SK-N-SH (cell line): ENCODE data around the gene MED15. TPM values are rescaled to one million over a fixed set of nuclear protein-coding genes. Genes with fewer than 3 reads are reported as not detected.

ENCODE experiments used
- CTCF ChIA-PET: fragments of 300-600, 350-600 bp; formaldehyde crosslinking; extraction: SDS; loops from one replicate; lab custom pipeline; 2021; lab: Yijun Ruan, JAX
- POLR2A ChIA-PET: fragments of 350-600 bp; sonication (Branson Sonifier 250); formaldehyde crosslinking; extraction: SDS; loops from one replicate; lab custom pipeline; 2020; ENCODE audit warnings: antibody characterized with exemption, inconsistent platforms; lab: Yijun Ruan, JAX
- DNase-seq: peaks from one replicate; pipeline ENCODE4 v3.0.0; 2012
- H2AFZ ChIP-seq: fragments of 200-600 bp; sonication (generic); 2 replicates; pipeline ENCODE4 v1.8.1; 2016; ENCODE audit warnings: antibody characterized with exemption, mild to moderate bottlenecking, low read depth
- H3F3A ChIP-seq: fragments of 200-600 bp; sonication (generic); replicated peaks from 2 replicates; pipeline ENCODE3; 2016; ENCODE audit warnings: antibody characterized with exemption, mild to moderate bottlenecking; ENCODE audit not compliant: insufficient read depth
- H3K27ac ChIP-seq, 2 experiments: fragments of 200-500 bp in 1 of 2; fragments of 200-600 bp in 1 of 2; sonication (Bioruptor generic) in 1 of 2; sonication (generic), shearing (Covaris generic) in 1 of 2; 2 replicates each; pipeline versions ENCODE4 v1.5.1 to v1.6.1; 2014 to 2016; ENCODE audit warnings: low read depth in 2 of 2, inconsistent platforms in 1 of 2, low read length in 1 of 2, mild to moderate bottlenecking in 1 of 2, mixed read lengths in 1 of 2
- H3K27me3 ChIP-seq: fragments of 200-600 bp; sonication (generic), shearing (Covaris generic); 2 replicates; pipeline ENCODE4 v1.6.1; 2016; ENCODE audit warnings: mixed run types; ENCODE audit not compliant: insufficient read depth
- H3K36me3 ChIP-seq, 2 experiments: fragments of 200-500 bp in 1 of 2; fragments of 200-600 bp in 1 of 2; sonication (Bioruptor generic) in 1 of 2; sonication (generic) in 1 of 2; replicated peaks in 1 of 2; 2 replicates each; pipeline versions ENCODE3 to v1.5.1; 2014 to 2016; ENCODE audit warnings: low read length in 1 of 2, mild to moderate bottlenecking in 1 of 2; ENCODE audit not compliant: insufficient read depth in 2 of 2, control insufficient read depth in 1 of 2
- H3K4me1 ChIP-seq, 2 experiments: fragments of 200-500 bp in 1 of 2; fragments of 200-600 bp in 1 of 2; sonication (Bioruptor generic) in 1 of 2; sonication (generic), shearing (Covaris generic) in 1 of 2; 2 replicates each; pipeline versions ENCODE4 v1.5.1 to v1.6.1; 2014 to 2016; ENCODE audit warnings: low read depth in 1 of 2, low read length in 1 of 2, mixed run types in 1 of 2; ENCODE audit not compliant: insufficient read depth in 2 of 2, control insufficient read depth in 1 of 2
- H3K4me2 ChIP-seq: fragments of 200-600 bp; sonication (generic), shearing (Covaris generic); 2 replicates; pipeline ENCODE4 v1.6.1; 2017; ENCODE audit warnings: mixed run types
- H3K4me3 ChIP-seq, 2 experiments: fragments of 200-500 bp in 1 of 2; fragments of 200-600 bp in 1 of 2; sonication (Bioruptor generic) in 1 of 2; sonication (generic), shearing (Covaris generic) in 1 of 2; 2 replicates each; pipeline versions ENCODE4 v1.5.1 to v1.8.1; 2014 to 2016; ENCODE audit warnings: low read depth in 2 of 2, inconsistent platforms in 1 of 2, low read length in 1 of 2, mild to moderate bottlenecking in 1 of 2, mixed read lengths in 1 of 2, moderate library complexity in 1 of 2
- H3K79me2 ChIP-seq: fragments of 200-600 bp; sonication (generic); 2 replicates; pipeline ENCODE4 v1.8.1; 2017; ENCODE audit warnings: mild to moderate bottlenecking; ENCODE audit not compliant: insufficient read depth
- H3K9ac ChIP-seq: fragments of 200-600 bp; sonication (generic); 2 replicates; pipeline ENCODE4 v1.6.1; 2017; ENCODE audit warnings: mixed run types
- H3K9me2 ChIP-seq: fragments of 200-600 bp; sonication (generic); 2 replicates; pipeline ENCODE4 v1.6.1; 2017; ENCODE audit warnings: mixed run types
- H3K9me3 ChIP-seq: fragments of 200-600 bp; sonication (generic); 2 replicates; pipeline ENCODE4 v1.6.1; 2017; ENCODE audit warnings: mixed run types, mild to moderate bottlenecking, moderate library complexity
- H4K20me1 ChIP-seq: fragments of 200-600 bp; sonication (generic); 2 replicates; pipeline ENCODE4 v1.6.1; 2017; ENCODE audit warnings: mild to moderate bottlenecking, mixed run types; ENCODE audit not compliant: insufficient read depth
- CHD2 ChIP-seq: fragments of 150-350 bp; IDR thresholded peaks from 2 replicates; pipeline ENCODE4 v1.6.1; 2018; ENCODE audit warnings: low read length; ENCODE audit not compliant: partially characterized antibody
- ELF1 ChIP-seq: IDR thresholded peaks from 2 replicates; pipeline ENCODE4 v1.4.0; 2012
- EP300 ChIP-seq, 2 experiments: IDR thresholded peaks; 2 replicates each; pipeline versions ENCODE4 v1.4.0 to v1.6.1; 2012; ENCODE audit warnings: borderline replicate concordance in 1 of 2, low read depth in 1 of 2, low read length in 1 of 2
- MAX ChIP-seq: IDR thresholded peaks from 2 replicates; pipeline ENCODE4 v1.4.0; 2012; ENCODE audit warnings: low read depth
- MEF2A ChIP-seq: IDR thresholded peaks from 2 replicates; pipeline ENCODE4 v1.4.0; 2012; ENCODE audit warnings: low read depth, borderline replicate concordance
- MXI1 ChIP-seq: IDR thresholded peaks from 2 replicates; pipeline ENCODE4 v1.6.1; 2012; ENCODE audit warnings: mild to moderate bottlenecking, low read depth, low read length, improper control_type of control experiment
- REST ChIP-seq: IDR thresholded peaks from 2 replicates; pipeline ENCODE4 v1.6.1; 2012; ENCODE audit warnings: mild to moderate bottlenecking, low read depth, low read length, moderate library complexity
- SIN3A ChIP-seq: IDR thresholded peaks from 2 replicates; pipeline ENCODE4 v1.6.1; 2012; ENCODE audit warnings: low read depth, mild to moderate bottlenecking, low read length, moderate library complexity, borderline replicate concordance
- SMC3 ChIP-seq: IDR thresholded peaks from 2 replicates; pipeline ENCODE4 v1.6.1; 2012; ENCODE audit warnings: low read depth, low read length, improper control_type of control experiment
- TAF1 ChIP-seq: IDR thresholded peaks from 2 replicates; pipeline ENCODE4 v1.6.1; 2012; ENCODE audit warnings: low read depth, mild to moderate bottlenecking, low read length, moderate library complexity, borderline replicate concordance
- TEAD4 ChIP-seq: IDR thresholded peaks from 2 replicates; pipeline ENCODE4 v1.4.0; 2012; ENCODE audit warnings: mild to moderate bottlenecking, borderline replicate concordance; ENCODE audit not compliant: insufficient read depth
- USF2 ChIP-seq: fragments of 150-350 bp; IDR thresholded peaks from 2 replicates; pipeline ENCODE4 v1.6.1; 2017; ENCODE audit warnings: antibody characterized with exemption, low read length, low read depth, borderline replicate concordance
- YY1 ChIP-seq: IDR thresholded peaks from 2 replicates; pipeline ENCODE4 v1.4.0; 2012; ENCODE audit warnings: low read depth, mild to moderate bottlenecking
- WGBS: methylation state at CpG from one replicate; pipeline ENCODE4 v1.1.6; 2017; ENCODE audit warnings: low lambda C conversion rate; 5-methylcytosine and 5-hydroxymethylcytosine counted together
- polyA plus RNA-seq, 3 experiments: library from polyadenylated mRNA; depleted of rRNA; stranded (reverse); fragments of >200 nt; gene quantifications; 2 replicates each; pipeline ENCODE4 v1.2.3, GENCODE V29; 2012

The MED15 gene
- polyA plus RNA-seq, 1 of the 3 experiments (the other 2 are of a cell fraction): 45.1 TPM

GRCh38 chr22:20602609-20603164 is 95.3 kb downstream of the MED15 start:
- WGBS: 50% methylated on average over 3 of the region's 8 CpGs
- H4K20me1 ChIP-seq: no peaks in the 10 kb centered on the region
- no peaks in the 10 kb centered on the region for H3K9me3 ChIP-seq
- H3K9me2 ChIP-seq: no peaks in the 10 kb centered on the region
- POLR2A ChIA-PET: no interaction called here
- no peak overlapping the region for H3K27ac ChIP-seq
- no peak overlapping the region for H3K4me3 ChIP-seq
- TF ChIP-seq TAF1 (no peak), CHD2 (no peak), MEF2A (no peak), MXI1 (no peak), ELF1 (no peak), SIN3A (no peak), YY1 (no peak), MAX (no peak), USF2 (no peak), SMC3 (no peak), EP300 (IDR thresholded peaks at IDR 0.05; ENCODE audit: borderline replicate concordance in 1 of 2, low read depth in 1 of 2, low read length in 1 of 2) (no peak), TEAD4 (no peak), REST (no peak)
- H3K27me3 ChIP-seq: no peaks in the 10 kb centered on the region
- H3K9ac ChIP-seq: no peak overlapping the region
- no peak overlapping the region for H3K4me2 ChIP-seq
- H3F3A ChIP-seq: no peaks in the 10 kb centered on the region
- H3K79me2 ChIP-seq: no peaks in the 10 kb centered on the region
- peaks cover 0 to 13% of the 10 kb centered on the region in 2 experiments; a peak in 1 of 4 replicates for H3K4me1 ChIP-seq
- H3K36me3 ChIP-seq: no peaks in the 10 kb centered on the region
- H2AFZ ChIP-seq: no peak overlapping the region
- CTCF ChIA-PET: interaction anchor here (1.0 to 2.3 kb wide), 6 partner anchors 10 to 40 kb away, joined by 3 to 10 read pairs (median 4); no protein-coding TSS in a partner anchor
- no peak for DNase-seq
